ENCODE measurements around the gene AUTS2.
A peak's percentile ranks its signal among the peaks of the same experiment; 100 is the strongest.

AUTS2 gene

GRCh38 chr7:70006261-70006920 lies 408.1 kb downstream of the AUTS2 start:
- TF ChIP-seq SPI1 (IDR thresholded peaks at IDR 0.05; ENCODE audit: low read depth, low read length) (peak; percentile 63), TAF1 (IDR thresholded peaks at IDR 0.05; ENCODE audit: low read depth, low read length) (no peak)
- peak; percentile 76 for FAIRE-seq
- DNase-seq (ENCODE audit: insufficient read length, low spot score), result no peak

DNA sequence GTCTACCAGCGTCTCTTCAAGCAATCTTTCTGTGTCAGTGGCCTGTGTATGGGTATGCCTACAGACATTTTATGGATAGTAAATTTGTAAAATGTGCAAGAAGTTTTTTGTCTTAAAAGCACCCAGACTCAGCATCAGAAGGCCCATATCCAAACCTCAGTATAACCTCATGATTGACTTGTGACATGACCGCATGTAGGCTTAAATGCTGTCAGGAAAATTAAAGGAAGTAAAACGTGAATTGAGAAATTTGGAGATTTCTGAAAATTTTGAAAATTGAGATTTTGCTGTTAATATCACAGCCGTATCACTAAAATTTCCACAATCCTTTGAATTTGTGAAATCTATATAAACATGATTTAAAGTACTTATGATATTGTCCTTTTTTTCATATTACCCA lies 410.2 kb downstream of the AUTS2 start:
- TF ChIP-seq TAF1 (IDR thresholded peaks at IDR 0.05; ENCODE audit: low read depth, low read length), result no peak
- TF ChIP-seq PAX5 (IDR thresholded peaks at IDR 0.05; ENCODE audit: insufficient read depth, low read length, severe bottlenecking), result no peak
- no peak for TF ChIP-seq POLR2AphosphoS5 (IDR thresholded peaks at IDR 0.05; ENCODE audit: low read depth, low read length)
- TF ChIP-seq POU2F2 (IDR thresholded peaks at IDR 0.05; ENCODE audit: low read depth, low read length), result no peak
- TF ChIP-seq POLR2A (IDR thresholded peaks at IDR 0.05; ENCODE audit: low read depth, low read length), result no peak
- no peak for TF ChIP-seq SPI1 (IDR thresholded peaks at IDR 0.05; ENCODE audit: low read depth, low read length)
- FAIRE-seq, result no peak
- DNase-seq (ENCODE audit: insufficient read length, low spot score), result no peak

- no peak for DNase-seq (ENCODE audit: insufficient read length, low spot score)
Measured at GRCh38 chr7:70014472-70015177, 416.4 kb downstream of the AUTS2 start.

DNA sequence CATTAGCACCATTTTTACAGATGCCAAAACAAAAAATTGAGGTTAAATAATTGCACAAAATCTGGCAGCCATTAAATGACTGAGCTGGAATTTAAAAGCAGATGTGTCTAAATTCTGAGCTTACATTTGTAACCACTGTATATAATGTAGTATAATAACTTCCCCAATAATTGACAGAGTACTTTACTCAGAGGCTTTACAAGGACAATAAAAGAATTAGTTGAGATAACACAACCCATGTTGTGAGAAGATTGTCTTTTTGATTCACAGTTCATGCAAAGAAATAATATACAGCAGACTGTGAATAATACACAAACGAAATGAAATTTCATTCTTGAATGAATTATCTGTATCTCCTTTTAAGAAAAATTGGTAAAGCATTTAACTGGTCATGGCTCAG lies 417.1 kb downstream of the AUTS2 start:
- FAIRE-seq (no peak), DNase-seq (ENCODE audit: insufficient read length, low spot score) (no peak)
- TF ChIP-seq POLR2A (IDR thresholded peaks at IDR 0.05; ENCODE audit: low read depth, low read length), result no peak

More at GRCh38 chr7:70014472-70015177, 416.4 kb downstream of the AUTS2 start:
- no peak for TF ChIP-seq TAF1 (IDR thresholded peaks at IDR 0.05; ENCODE audit: low read depth, low read length)
- TF ChIP-seq POU2F2 (IDR thresholded peaks at IDR 0.05; ENCODE audit: low read depth, low read length), result no peak
- TF ChIP-seq POLR2AphosphoS5 (IDR thresholded peaks at IDR 0.05; ENCODE audit: low read depth, low read length), result no peak
- no peak for TF ChIP-seq POLR2A (IDR thresholded peaks at IDR 0.05; ENCODE audit: low read depth, low read length)
- TF ChIP-seq SPI1 (IDR thresholded peaks at IDR 0.05; ENCODE audit: low read depth, low read length), result no peak
- no peak for TF ChIP-seq PAX5 (IDR thresholded peaks at IDR 0.05; ENCODE audit: insufficient read depth, low read length, severe bottlenecking)
- FAIRE-seq, result peak; percentile 86

DNA sequence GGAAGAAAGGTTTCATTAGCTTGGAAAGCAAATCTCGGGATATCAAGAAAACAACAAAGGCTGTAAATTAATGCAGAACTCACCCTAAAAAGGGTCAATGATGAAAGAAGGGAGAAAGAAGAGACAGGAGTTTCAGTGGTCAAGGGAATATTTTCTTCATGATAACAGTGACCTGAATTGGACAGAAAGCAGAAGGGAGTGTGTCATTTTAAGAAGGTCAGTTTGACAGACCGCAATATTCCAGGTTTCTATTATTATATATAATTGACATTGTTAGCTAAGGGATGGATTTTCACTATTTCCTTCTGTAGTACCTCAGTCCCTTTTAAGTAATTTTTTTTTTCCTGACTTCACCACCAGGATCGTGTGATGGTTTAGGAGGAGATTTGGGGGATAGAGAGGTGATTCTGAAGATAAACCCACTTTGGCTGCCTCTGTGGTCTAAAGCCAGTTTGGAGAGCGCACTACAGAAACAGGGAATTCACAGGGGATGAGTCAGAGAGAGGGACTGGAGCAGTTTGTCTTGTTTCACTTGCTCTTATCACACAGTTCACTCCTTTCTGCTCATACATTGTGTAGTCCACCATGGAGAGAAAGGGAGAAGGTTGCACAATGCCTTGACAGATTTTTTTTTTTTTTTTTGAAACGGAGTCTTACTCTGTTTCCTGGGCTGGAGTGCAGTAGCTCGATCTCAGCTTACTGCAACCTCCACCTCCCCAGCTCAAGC lies 417.9 kb downstream of the AUTS2 start:
- DNase-seq (ENCODE audit: insufficient read length, low spot score), result no peak
- no peak for FAIRE-seq
- TF ChIP-seq POLR2AphosphoS5 (IDR thresholded peaks at IDR 0.05; ENCODE audit: low read depth, low read length) (no peak), SPI1 (IDR thresholded peaks at IDR 0.05; ENCODE audit: low read depth, low read length) (no peak), PAX5 (IDR thresholded peaks at IDR 0.05; ENCODE audit: insufficient read depth, low read length, severe bottlenecking) (no peak), TAF1 (IDR thresholded peaks at IDR 0.05; ENCODE audit: low read depth, low read length) (no peak), POU2F2 (IDR thresholded peaks at IDR 0.05; ENCODE audit: low read depth, low read length) (no peak), POLR2A (IDR thresholded peaks at IDR 0.05; ENCODE audit: low read depth, low read length) (no peak)

- TF ChIP-seq POLR2AphosphoS5 (IDR thresholded peaks at IDR 0.05; ENCODE audit: low read depth, low read length) (no peak), PAX5 (IDR thresholded peaks at IDR 0.05; ENCODE audit: insufficient read depth, low read length, severe bottlenecking) (no peak), TAF1 (IDR thresholded peaks at IDR 0.05; ENCODE audit: low read depth, low read length) (no peak)
- DNase-seq (ENCODE audit: insufficient read length, low spot score), result no peak
- no peak for FAIRE-seq
Measured at GRCh38 chr7:70017357-70017756, 419.1 kb downstream of the AUTS2 start.

DNA sequence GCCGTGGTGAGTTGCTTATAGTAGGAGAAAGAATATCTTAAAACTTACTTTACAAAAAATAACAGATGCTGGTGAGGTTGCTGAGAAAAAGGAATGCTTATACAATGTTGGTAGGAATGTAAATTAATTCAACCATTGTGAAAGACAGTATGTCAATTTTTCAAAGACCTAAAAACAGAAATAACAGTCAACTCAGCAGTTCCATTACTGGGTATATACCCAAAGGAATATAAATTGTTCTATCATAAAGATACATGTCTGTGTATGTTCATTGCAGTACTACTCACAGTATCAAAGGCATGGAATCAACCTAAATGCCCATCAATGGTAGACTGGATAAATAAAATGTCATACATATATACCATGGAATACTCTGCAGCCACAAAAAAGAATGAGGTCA lies 420.4 kb downstream of the AUTS2 start:
- FAIRE-seq (no peak), DNase-seq (ENCODE audit: insufficient read length, low spot score) (no peak)

DNA sequence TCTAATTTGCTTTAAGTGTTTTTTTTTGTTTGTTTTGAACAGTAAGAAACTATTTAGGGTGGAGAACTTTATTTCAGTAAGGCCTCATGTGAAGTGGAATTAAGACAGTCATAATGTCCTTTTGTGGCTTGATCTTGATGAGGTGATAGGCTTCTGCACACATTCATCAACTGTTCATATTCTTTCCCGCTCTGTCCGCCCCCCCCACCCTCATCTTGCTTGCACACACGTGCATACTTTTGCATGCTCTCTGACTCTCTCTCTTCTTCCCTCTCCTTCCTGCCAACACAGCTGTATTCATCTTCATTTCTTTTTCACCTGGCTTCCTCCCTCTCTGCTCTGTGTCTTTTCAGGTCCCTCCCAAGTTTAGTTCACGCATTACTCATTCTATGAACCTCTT lies 429.6 kb downstream of the AUTS2 start:
- FAIRE-seq, result no peak
- DNase-seq (ENCODE audit: insufficient read length, low spot score), result no peak
- TF ChIP-seq TAF1 (IDR thresholded peaks at IDR 0.05; ENCODE audit: low read depth, low read length) (no peak), SPI1 (IDR thresholded peaks at IDR 0.05; ENCODE audit: low read depth, low read length) (no peak), POLR2AphosphoS5 (IDR thresholded peaks at IDR 0.05; ENCODE audit: low read depth, low read length) (no peak), PAX5 (IDR thresholded peaks at IDR 0.05; ENCODE audit: insufficient read depth, low read length, severe bottlenecking) (no peak), POLR2A (IDR thresholded peaks at IDR 0.05; ENCODE audit: low read depth, low read length) (no peak), POU2F2 (IDR thresholded peaks at IDR 0.05; ENCODE audit: low read depth, low read length) (no peak)

More for the DNA sequence above, 420.4 kb downstream of the AUTS2 start:
- TF ChIP-seq POU2F2 (IDR thresholded peaks at IDR 0.05; ENCODE audit: low read depth, low read length) (no peak), PAX5 (IDR thresholded peaks at IDR 0.05; ENCODE audit: insufficient read depth, low read length, severe bottlenecking) (no peak), POLR2A (IDR thresholded peaks at IDR 0.05; ENCODE audit: low read depth, low read length) (no peak)

DNA sequence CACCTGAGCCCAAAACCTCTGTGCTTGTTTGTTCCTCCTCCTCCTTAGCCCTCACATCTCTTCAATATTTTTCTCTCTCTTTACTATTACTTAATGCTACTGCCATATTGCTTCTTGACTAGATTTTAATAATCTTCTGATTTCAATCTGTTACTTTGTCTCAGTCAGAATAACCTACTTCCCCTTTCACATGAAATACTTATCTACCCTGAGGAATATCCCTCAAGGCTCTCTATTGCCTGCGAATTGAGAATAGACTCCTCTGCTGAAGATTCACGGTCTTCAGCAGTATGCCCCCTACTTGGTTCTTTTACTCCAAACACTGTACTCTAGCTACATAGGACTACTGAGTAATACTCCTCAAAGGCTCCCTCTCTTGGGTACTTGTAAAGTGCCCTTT lies 430.3 kb downstream of the AUTS2 start:
- FAIRE-seq, result no peak
- DNase-seq (ENCODE audit: insufficient read length, low spot score), result no peak
- TF ChIP-seq TAF1 (IDR thresholded peaks at IDR 0.05; ENCODE audit: low read depth, low read length), result no peak
- no peak for TF ChIP-seq PAX5 (IDR thresholded peaks at IDR 0.05; ENCODE audit: insufficient read depth, low read length, severe bottlenecking)
- TF ChIP-seq POU2F2 (IDR thresholded peaks at IDR 0.05; ENCODE audit: low read depth, low read length), result no peak
- no peak for TF ChIP-seq POLR2A (IDR thresholded peaks at IDR 0.05; ENCODE audit: low read depth, low read length)
- TF ChIP-seq SPI1 (IDR thresholded peaks at IDR 0.05; ENCODE audit: low read depth, low read length), result no peak
- no peak for TF ChIP-seq POLR2AphosphoS5 (IDR thresholded peaks at IDR 0.05; ENCODE audit: low read depth, low read length)

DNA sequence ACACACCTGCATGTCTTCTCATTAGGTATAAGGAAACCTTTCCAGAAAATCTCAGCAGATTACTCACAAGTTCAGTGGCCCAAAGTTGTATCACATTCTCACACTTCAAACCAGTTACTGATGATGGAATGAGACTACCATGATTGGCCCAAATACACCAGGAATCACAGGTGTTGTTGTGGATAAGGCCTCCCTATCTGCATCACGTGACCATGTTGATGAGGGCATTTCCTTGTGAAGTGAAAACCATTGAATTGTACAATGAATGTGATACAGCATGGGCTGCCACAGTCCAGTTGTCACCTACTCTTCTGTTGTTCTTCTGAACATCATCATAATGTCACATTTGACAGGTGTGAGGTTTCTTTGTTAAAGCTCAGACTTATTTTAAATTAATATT lies 431.7 kb downstream of the AUTS2 start:
- peak; percentile 45 for FAIRE-seq

More for the DNA sequence above, 431.7 kb downstream of the AUTS2 start:
- TF ChIP-seq POLR2AphosphoS5 (IDR thresholded peaks at IDR 0.05; ENCODE audit: low read depth, low read length) (no peak), SPI1 (IDR thresholded peaks at IDR 0.05; ENCODE audit: low read depth, low read length) (no peak), TAF1 (IDR thresholded peaks at IDR 0.05; ENCODE audit: low read depth, low read length) (no peak), PAX5 (IDR thresholded peaks at IDR 0.05; ENCODE audit: insufficient read depth, low read length, severe bottlenecking) (no peak), POLR2A (IDR thresholded peaks at IDR 0.05; ENCODE audit: low read depth, low read length) (no peak), POU2F2 (IDR thresholded peaks at IDR 0.05; ENCODE audit: low read depth, low read length) (no peak)
- DNase-seq (ENCODE audit: insufficient read length, low spot score), result no peak

Data from GM12891 (cell line).